ENCODE data around the gene RPE65. TPM values are rescaled to one million over a fixed set of nuclear protein-coding genes. Genes with fewer than 3 reads are reported as not detected.
"Not testable (repeated sequence)": the region's sequence is repeated elsewhere in the genome, so short reads cannot be mapped to it uniquely, and the experiment has no call there.

Gene RPE65
- total RNA-seq, 1 donor from 2014 or later: 0.14 TPM

- no peak for DNase-seq (ENCODE audit: extremely low spot score, unreplicated experiment)
- TF ChIP-seq, protein P1, sequence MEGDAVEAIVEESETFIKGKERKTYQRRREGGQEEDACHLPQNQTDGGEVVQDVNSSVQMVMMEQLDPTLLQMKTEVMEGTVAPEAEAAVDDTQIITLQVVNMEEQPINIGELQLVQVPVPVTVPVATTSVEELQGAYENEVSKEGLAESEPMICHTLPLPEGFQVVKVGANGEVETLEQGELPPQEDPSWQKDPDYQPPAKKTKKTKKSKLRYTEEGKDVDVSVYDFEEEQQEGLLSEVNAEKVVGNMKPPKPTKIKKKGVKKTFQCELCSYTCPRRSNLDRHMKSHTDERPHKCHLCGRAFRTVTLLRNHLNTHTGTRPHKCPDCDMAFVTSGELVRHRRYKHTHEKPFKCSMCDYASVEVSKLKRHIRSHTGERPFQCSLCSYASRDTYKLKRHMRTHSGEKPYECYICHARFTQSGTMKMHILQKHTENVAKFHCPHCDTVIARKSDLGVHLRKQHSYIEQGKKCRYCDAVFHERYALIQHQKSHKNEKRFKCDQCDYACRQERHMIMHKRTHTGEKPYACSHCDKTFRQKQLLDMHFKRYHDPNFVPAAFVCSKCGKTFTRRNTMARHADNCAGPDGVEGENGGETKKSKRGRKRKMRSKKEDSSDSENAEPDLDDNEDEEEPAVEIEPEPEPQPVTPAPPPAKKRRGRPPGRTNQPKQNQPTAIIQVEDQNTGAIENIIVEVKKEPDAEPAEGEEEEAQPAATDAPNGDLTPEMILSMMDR (conservative IDR thresholded peaks at IDR 0.05): no peak
- Mint-ChIP-seq H3K27ac (no peak overlapping the region), H3K4me3 (no peak overlapping the region), H3K36me3 (peaks cover 19% of the 10 kb centered on the region), H3K27me3 (no peaks in the 10 kb centered on the region), H3K4me1 (ENCODE audit: unreplicated experiment) (peaks cover 23% of the 10 kb centered on the region), H3K9me3 (no peaks in the 10 kb centered on the region)
Measured at GRCh38 chr1:68493193-68493592, 43.4 kb upstream of the RPE65 start.

GRCh38 chr1:68492255-68492654 is 42.5 kb upstream of the RPE65 start:
- H3K4me3 Mint-ChIP-seq, H3K9me3 Mint-ChIP-seq, H3K27ac Mint-ChIP-seq: not testable (repeated sequence)

GRCh38 chr1:68490046-68490651 is 40.4 kb upstream of the RPE65 start:
- peak overlapping the region; percentile 9 for H3K27ac Mint-ChIP-seq
- TF ChIP-seq, protein P1 (conservative IDR thresholded peaks at IDR 0.05): no peak
- no peaks in the 10 kb centered on the region for H3K27me3 Mint-ChIP-seq
- peaks cover 28% of the 10 kb centered on the region for H3K36me3 Mint-ChIP-seq
- H3K9me3 Mint-ChIP-seq: no peaks in the 10 kb centered on the region
- H3K4me1 Mint-ChIP-seq (ENCODE audit: unreplicated experiment): peaks cover 8% of the 10 kb centered on the region
- no peak overlapping the region for H3K4me3 Mint-ChIP-seq
- no peak for DNase-seq (ENCODE audit: extremely low spot score, unreplicated experiment)

More at GRCh38 chr1:68492255-68492654, 42.5 kb upstream of the RPE65 start:
- Mint-ChIP-seq H3K4me1 (ENCODE audit: unreplicated experiment) (peaks cover 16% of the 10 kb centered on the region), H3K36me3 (peaks cover 23% of the 10 kb centered on the region)
- H3K27me3 Mint-ChIP-seq; DNase-seq (ENCODE audit: extremely low spot score, unreplicated experiment): not testable (repeated sequence)

GRCh38 chr1:68485431-68486022 is 35.8 kb upstream of the RPE65 start:
- peaks cover 32% of the 10 kb centered on the region for H3K36me3 Mint-ChIP-seq
- TF ChIP-seq, protein P1 (conservative IDR thresholded peaks at IDR 0.05): peak; percentile 53

GRCh38 chr1:68484618-68485017 is 34.9 kb upstream of the RPE65 start:
- no peak for DNase-seq (ENCODE audit: extremely low spot score, unreplicated experiment)
- Mint-ChIP-seq H3K27me3 (no peaks in the 10 kb centered on the region), H3K9me3 (no peaks in the 10 kb centered on the region), H3K4me3 (no peak overlapping the region), H3K4me1 (ENCODE audit: unreplicated experiment) (no peaks in the 10 kb centered on the region), H3K36me3 (peaks cover 32% of the 10 kb centered on the region), H3K27ac (no peak overlapping the region)
- TF ChIP-seq, protein P1 (conservative IDR thresholded peaks at IDR 0.05): no peak

More at GRCh38 chr1:68485431-68486022, 35.8 kb upstream of the RPE65 start:
- Mint-ChIP-seq H3K4me3 (no peak overlapping the region), H3K27ac (no peak overlapping the region), H3K27me3 (no peaks in the 10 kb centered on the region), H3K4me1 (ENCODE audit: unreplicated experiment) (no peaks in the 10 kb centered on the region), H3K9me3 (no peaks in the 10 kb centered on the region)
- no peak for DNase-seq (ENCODE audit: extremely low spot score, unreplicated experiment)

GRCh38 chr1:68481041-68481440 is 31.3 kb upstream of the RPE65 start:
- Mint-ChIP-seq H3K4me1 (ENCODE audit: unreplicated experiment) (no peaks in the 10 kb centered on the region), H3K36me3 (peaks cover 32% of the 10 kb centered on the region), H3K4me3 (no peak overlapping the region), H3K27me3 (no peaks in the 10 kb centered on the region), H3K27ac (no peak overlapping the region), H3K9me3 (no peaks in the 10 kb centered on the region)
- TF ChIP-seq, protein P1 (conservative IDR thresholded peaks at IDR 0.05): no peak
- DNase-seq (ENCODE audit: extremely low spot score, unreplicated experiment): no peak

Measured in type B pancreatic cell (in vitro differentiated cells).